Stimulated activated CD4-positive, alpha-beta T cell treated with anti-CD3 and anti-CD28 coated beads, Interleukin-15, amount 100 ng/mL, for 24 hours (primary cell): Measurements from ENCODE around the gene PGM1.

Experiments
- DNase-seq: peaks from one replicate; pipeline ENCODE4 v3.0.0-alpha.2; 2020

PGM1 gene

GRCh38 chr1:63635681-63636080, 42.5 kb downstream of the PGM1 start:
- no peak for DNase-seq

GRCh38 chr1:63636192-63637105, 43.2 kb downstream of the PGM1 start:
- no peak for DNase-seq

- DNase-seq = no peak
Measured at GRCh38 chr1:63638471-63638870, 45.3 kb downstream of the PGM1 start.

GRCh38 chr1:63638875-63639274, 45.7 kb downstream of the PGM1 start:
- no peak for DNase-seq

GRCh38 chr1:63640633-63641567, 47.7 kb downstream of the PGM1 start:
- DNase-seq = no peak

- DNase-seq = no peak
Measured at GRCh38 chr1:63641615-63642014, 48.4 kb downstream of the PGM1 start.

- DNase-seq = no peak
Measured at GRCh38 chr1:63642901-63643300, 49.7 kb downstream of the PGM1 start.

- no peak for DNase-seq
Measured at GRCh38 chr1:63643517-63643916, 50.3 kb downstream of the PGM1 start.

GRCh38 chr1:63643926-63644325, 50.7 kb downstream of the PGM1 start:
- DNase-seq = no peak

GRCh38 chr1:63645317-63645716, 52.1 kb downstream of the PGM1 start:
- DNase-seq = no peak

- DNase-seq = no peak
Measured at GRCh38 chr1:63648689-63649088, 55.5 kb downstream of the PGM1 start.

- peak; percentile 38 for DNase-seq
Measured at GRCh38 chr1:63651161-63651701, 58.0 kb downstream of the PGM1 start.

- no peak for DNase-seq
Measured at GRCh38 chr1:63653976-63654375, 60.8 kb downstream of the PGM1 start.

GRCh38 chr1:63659448-63659847, 66.2 kb downstream of the PGM1 start:
- DNase-seq = no peak

- DNase-seq = no peak
Measured at GRCh38 chr1:63662056-63662836, 69.0 kb downstream of the PGM1 start.

GRCh38 chr1:63662841-63663240, 69.6 kb downstream of the PGM1 start:
- DNase-seq = no peak

GRCh38 chr1:63663301-63663700, 70.1 kb downstream of the PGM1 start:
- DNase-seq = no peak

- DNase-seq = no peak
Measured at GRCh38 chr1:63663873-63664272, 70.7 kb downstream of the PGM1 start.

GRCh38 chr1:63664742-63665141, 71.5 kb downstream of the PGM1 start:
- no peak for DNase-seq

GRCh38 chr1:63665410-63665809, 72.2 kb downstream of the PGM1 start:
- DNase-seq = no peak

GRCh38 chr1:63665824-63666223, 72.6 kb downstream of the PGM1 start:
- DNase-seq = no peak

GRCh38 chr1:63668298-63668697, 75.1 kb downstream of the PGM1 start:
- DNase-seq = no peak
